Measurements from ENCODE around the gene KDM1A. TPM values are rescaled to one million over a fixed set of nuclear protein-coding genes. Genes with fewer than 3 reads are reported as not detected.

Gene KDM1A
- total and polyA plus RNA-seq, 9 of the 15 experiments (the other 6 are each of a cell fraction or from before 2014, with no cell fraction given) = 59.2 to 181 (median 168) TPM

DNA sequence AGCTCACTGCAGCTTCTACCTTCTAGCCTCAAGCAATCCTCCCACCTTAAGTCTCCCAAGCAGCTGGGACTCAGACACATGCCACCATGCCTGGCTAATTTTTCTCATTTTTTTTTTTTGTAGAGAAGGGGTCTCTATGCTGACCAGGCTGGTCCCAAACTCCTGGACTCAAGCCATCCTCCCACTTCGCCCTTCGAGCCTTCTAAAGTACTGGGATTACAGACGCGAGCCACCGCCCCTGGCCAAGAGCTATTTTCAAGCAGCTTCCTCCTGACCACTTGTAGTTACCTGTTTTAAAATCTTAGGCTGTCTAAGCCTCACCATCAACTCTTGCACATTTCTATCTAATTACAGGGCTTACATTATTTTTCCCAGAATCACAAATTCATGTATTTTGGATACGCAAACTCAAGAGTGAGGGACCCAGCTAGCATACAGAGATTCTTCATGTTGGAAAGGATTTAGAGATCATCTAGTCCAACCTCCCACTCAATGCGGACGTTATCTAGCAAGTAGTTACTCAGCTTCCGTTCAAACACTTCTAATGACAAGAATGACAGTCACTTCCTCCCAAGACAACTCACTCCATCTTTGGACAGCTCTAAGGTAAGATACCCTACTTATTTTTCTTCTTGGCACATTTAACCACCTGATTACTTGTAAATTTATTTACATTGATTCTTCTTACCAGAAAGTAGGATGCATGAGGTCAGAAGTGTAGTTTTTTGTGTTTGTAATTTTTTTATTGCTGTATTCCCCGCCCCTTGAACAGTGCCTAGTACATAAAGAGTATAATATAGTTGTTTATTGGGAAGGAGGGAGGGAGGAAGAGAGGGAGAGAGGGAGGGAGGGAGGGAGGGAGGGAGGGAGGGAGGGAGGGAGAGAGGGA is 84.0 kb downstream of the KDM1A start (continued):
- TF ChIP-seq CXXC5 (CRISPR knock-in tag; IDR thresholded peaks at IDR 0.05) = peak; percentile 76
- no peak for TF ChIP-seq ZSCAN32 (CRISPR knock-in tag; IDR thresholded peaks at IDR 0.05)
- TF ChIP-seq PHF8 (IDR thresholded peaks at IDR 0.05; ENCODE audit: borderline replicate concordance, low read length) = no peak
- TF ChIP-seq MYBL2 (IDR thresholded peaks at IDR 0.05; ENCODE audit: low read depth) = 0 out of 2 replicates have a peak, but pooled peaks have one; percentile 35
- TF ChIP-seq MYBL2 (CRISPR knock-in tag; IDR thresholded peaks at IDR 0.05; ENCODE audit: borderline replicate concordance) = no peak
- peak; percentile 54 for TF ChIP-seq TCF3 (CRISPR knock-in tag; IDR thresholded peaks at IDR 0.05)
- TF ChIP-seq NBN (IDR thresholded peaks at IDR 0.05; ENCODE audit: low read depth) = 0 out of 2 replicates have a peak, but pooled peaks have one; percentile 27
- TF ChIP-seq MYC (IDR thresholded peaks at IDR 0.05; ENCODE audit: low read depth, low read length) = no peak
- no peak for TF ChIP-seq MYC (CRISPR knock-in tag; IDR thresholded peaks at IDR 0.05; ENCODE audit: borderline replicate concordance, low read depth)
- no peak for TF ChIP-seq RB1 (IDR thresholded peaks at IDR 0.05; ENCODE audit: low read depth)
- no peak for TF ChIP-seq CREBBP (IDR thresholded peaks at IDR 0.05; ENCODE audit: low read depth, low read length)
- TF ChIP-seq, protein P1, sequence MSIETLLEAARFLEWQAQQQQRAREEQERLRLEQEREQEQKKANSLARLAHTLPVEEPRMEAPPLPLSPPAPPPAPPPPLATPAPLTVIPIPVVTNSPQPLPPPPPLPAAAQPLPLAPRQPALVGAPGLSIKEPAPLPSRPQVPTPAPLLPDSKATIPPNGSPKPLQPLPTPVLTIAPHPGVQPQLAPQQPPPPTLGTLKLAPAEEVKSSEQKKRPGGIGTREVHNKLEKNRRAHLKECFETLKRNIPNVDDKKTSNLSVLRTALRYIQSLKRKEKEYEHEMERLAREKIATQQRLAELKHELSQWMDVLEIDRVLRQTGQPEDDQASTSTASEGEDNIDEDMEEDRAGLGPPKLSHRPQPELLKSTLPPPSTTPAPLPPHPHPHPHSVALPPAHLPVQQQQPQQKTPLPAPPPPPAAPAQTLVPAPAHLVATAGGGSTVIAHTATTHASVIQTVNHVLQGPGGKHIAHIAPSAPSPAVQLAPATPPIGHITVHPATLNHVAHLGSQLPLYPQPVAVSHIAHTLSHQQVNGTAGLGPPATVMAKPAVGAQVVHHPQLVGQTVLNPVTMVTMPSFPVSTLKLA (conservative IDR thresholded peaks at IDR 0.05) = 0 out of 4 replicates have a peak, but pooled peaks of 1 of the 2 experiments have one; percentile 16
- TF ChIP-seq GABPA (tag; conservative IDR thresholded peaks at IDR 0.05; ENCODE audit: low read depth) = peak; percentile 79
- no peak for TF ChIP-seq TCFL5 (CRISPR knock-in tag; conservative IDR thresholded peaks at IDR 0.05)
- TF ChIP-seq PKNOX1 (IDR thresholded peaks at IDR 0.05) = peak; percentile 91
- peak; percentile 76 for TF ChIP-seq CREM (IDR thresholded peaks at IDR 0.05; ENCODE audit: low read depth)
- TF ChIP-seq FOSL1 (tag; conservative IDR thresholded peaks at IDR 0.05) = peak; percentile 82
- peak; percentile 37 for TF ChIP-seq CCNT2 (IDR thresholded peaks at IDR 0.05; ENCODE audit: borderline replicate concordance, extremely low read depth, insufficient read length, low read depth, low read length)
- peak; percentile 43; the same call in 1 of the 2 replicates for TF ChIP-seq JUN (IDR thresholded peaks at IDR 0.05; ENCODE audit: borderline replicate concordance, low read depth, low read length)
- TF ChIP-seq JUN (CRISPR knock-in tag; IDR thresholded peaks at IDR 0.05; ENCODE audit: borderline replicate concordance) = no peak
- no peak; a peak in 1 of 4 replicates for TF ChIP-seq NRF1 (conservative IDR thresholded peaks at IDR 0.05 in 1 of 2, IDR thresholded peaks at IDR 0.05 in 1 of 2)
- TF ChIP-seq CBX3 (IDR thresholded peaks at IDR 0.05; ENCODE audit: borderline replicate concordance in 1 of 2, low read length in 2 of 2) = peak in 1 of 2 experiments; percentile 74; a peak in 1 of 3 replicates
- TF ChIP-seq BRD9 (IDR thresholded peaks at IDR 0.05; ENCODE audit: low read depth, partially characterized antibody) = peak; percentile 52
- TF ChIP-seq ETV6 (IDR thresholded peaks at IDR 0.05; ENCODE audit: borderline replicate concordance in 1 of 2, low read depth in 2 of 2, low read length in 1 of 2) = peak in 1 of 2 experiments; percentile 75; a peak in 1 of 4 replicates
- peak; percentile 33; the same call in 1 of the 2 replicates for TF ChIP-seq ETV6 (CRISPR knock-in tag; IDR thresholded peaks at IDR 0.05; ENCODE audit: borderline replicate concordance)
- 0 out of 2 replicates have a peak, but pooled peaks have one; percentile 12 for TF ChIP-seq GABPB1 (CRISPR knock-in tag; IDR thresholded peaks at IDR 0.05)
- peak; percentile 74 for TF ChIP-seq CBFA2T3 (IDR thresholded peaks at IDR 0.05)

All from K562 (cell line).